GM12865 (cell line): ENCODE results near the gene RASGRP1.
"Not testable (repeated sequence)": the region's sequence is repeated elsewhere in the genome, so short reads cannot be mapped to it uniquely, and the experiment has no call there.

Experiments used
- DNase-seq: peaks from one replicate; pipeline ENCODE4 v3.0.0; 2010; ENCODE audit warnings: low read depth
- H3K4me3 ChIP-seq: 2 replicates; pipeline ENCODE4 v1.5.1; 2011; ENCODE audit warnings: mild to moderate bottlenecking, low read depth, low read length, control low read depth
- TF ChIP-seq, protein P1 (sequence below): IDR thresholded peaks from 2 replicates; pipeline ENCODE4 v1.5.1; 2011; ENCODE audit warnings: low read length, control low read depth, low read depth, inconsistent platforms; ENCODE audit not compliant: insufficient read depth; ENCODE audit errors: missing control alignments

RASGRP1 gene

DNA sequence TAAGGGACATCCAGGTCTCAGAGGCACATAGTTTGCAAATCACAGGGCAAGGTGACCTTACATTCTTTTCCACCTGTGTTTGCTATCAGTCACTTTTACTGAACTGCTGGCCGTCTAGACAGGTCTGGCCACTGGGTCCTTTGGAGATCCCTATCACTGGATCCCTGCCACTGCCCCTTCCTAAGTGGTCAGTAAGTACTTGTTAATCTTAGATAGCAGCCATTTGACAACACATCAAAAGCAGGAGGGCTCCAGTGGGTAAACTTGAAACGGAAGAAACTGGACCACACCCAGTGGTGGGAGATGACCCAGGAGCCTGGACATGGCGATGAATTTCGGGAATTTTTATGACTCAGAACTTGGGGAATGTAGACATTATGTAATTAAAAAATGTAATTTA, 28.9 kb upstream of the RASGRP1 start:
- no peak overlapping the region for H3K4me3 ChIP-seq
- no peak for DNase-seq
- TF ChIP-seq, protein P1, sequence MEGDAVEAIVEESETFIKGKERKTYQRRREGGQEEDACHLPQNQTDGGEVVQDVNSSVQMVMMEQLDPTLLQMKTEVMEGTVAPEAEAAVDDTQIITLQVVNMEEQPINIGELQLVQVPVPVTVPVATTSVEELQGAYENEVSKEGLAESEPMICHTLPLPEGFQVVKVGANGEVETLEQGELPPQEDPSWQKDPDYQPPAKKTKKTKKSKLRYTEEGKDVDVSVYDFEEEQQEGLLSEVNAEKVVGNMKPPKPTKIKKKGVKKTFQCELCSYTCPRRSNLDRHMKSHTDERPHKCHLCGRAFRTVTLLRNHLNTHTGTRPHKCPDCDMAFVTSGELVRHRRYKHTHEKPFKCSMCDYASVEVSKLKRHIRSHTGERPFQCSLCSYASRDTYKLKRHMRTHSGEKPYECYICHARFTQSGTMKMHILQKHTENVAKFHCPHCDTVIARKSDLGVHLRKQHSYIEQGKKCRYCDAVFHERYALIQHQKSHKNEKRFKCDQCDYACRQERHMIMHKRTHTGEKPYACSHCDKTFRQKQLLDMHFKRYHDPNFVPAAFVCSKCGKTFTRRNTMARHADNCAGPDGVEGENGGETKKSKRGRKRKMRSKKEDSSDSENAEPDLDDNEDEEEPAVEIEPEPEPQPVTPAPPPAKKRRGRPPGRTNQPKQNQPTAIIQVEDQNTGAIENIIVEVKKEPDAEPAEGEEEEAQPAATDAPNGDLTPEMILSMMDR: no peak

DNA sequence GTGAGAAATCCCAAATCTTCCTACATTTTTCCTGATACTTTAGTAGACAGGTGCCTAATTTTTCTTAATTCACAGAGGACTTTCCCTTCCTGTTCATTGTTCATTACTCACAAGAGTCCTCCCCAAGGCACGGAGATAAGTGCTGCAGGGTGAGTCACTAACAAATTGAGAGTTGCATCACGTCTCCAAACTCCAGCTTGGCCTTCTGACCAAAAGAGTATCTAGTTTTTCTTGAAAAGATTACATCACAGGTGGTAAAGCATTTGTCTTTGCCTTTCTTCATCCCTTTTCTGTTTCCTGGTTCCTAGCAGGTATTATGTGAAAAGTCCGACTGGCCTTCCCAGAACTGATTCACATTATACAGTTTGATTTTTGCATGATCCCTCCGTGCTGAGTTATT, 24.9 kb upstream of the RASGRP1 start:
- TF ChIP-seq, protein P1: no peak
- H3K4me3 ChIP-seq: no peak overlapping the region
- DNase-seq: no peak

DNA sequence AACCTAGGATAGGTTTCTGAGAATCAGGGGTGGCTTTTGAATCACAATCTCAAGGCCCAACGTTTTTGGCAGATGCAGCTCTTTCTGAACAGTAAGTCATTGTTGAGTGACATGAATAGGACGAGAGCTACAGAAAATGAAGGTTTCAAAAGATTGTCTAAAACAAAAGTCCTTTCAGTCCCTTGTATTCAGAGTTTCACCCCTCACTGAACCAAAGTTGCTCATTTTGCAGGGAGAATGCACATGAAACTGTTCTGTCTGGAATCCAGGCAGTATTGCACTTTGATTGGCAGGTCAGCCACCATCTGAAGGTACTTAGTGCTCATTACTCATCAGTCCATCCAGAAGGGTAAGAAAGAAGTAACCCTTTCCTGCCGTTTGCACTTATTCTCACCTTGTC, 24.1 kb upstream of the RASGRP1 start:
- TF ChIP-seq, protein P1: no peak
- no peak overlapping the region for H3K4me3 ChIP-seq
- DNase-seq: no peak

DNA sequence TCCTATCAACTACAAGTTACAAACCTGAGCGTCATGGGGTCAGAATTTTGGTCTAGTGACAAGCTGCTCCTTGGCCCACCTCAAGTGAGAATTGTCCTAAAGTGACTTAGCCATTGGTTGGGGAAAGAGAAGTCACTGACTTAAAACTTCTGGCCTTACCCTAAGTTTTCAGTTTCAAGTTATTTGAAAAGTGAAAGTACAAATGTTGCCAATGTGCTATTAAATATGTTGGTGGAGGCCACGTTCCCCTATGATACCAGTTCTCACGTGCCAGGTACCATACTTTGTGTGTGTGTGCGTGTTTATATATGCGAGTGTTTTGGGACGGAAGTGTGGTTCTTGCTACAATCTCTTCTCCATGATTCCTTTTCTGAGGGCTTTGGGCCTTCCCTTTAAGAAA, 22.6 kb upstream of the RASGRP1 start:
- TF ChIP-seq, protein P1: no peak
- H3K4me3 ChIP-seq: no peak overlapping the region
- DNase-seq: peak; percentile 55

DNA sequence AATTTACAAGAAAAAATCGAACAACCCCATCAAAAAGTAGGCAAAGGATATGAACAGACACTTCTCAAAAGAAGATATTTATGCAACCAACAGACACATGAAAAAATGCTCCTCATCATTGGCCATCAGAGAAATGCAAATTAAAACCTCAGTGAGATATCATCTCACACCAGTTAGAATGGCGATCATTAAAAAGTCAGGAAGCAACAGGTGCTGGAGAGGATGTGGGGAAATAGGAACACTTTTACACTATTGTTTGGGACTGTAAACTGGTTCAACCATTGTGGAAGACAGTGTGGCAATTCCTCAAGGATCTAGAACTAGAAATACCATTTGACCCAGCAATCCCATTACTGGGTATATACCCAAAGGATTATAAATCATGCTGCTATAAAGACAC, 21.4 kb upstream of the RASGRP1 start:
- DNase-seq, H3K4me3 ChIP-seq: not testable (repeated sequence)

DNA sequence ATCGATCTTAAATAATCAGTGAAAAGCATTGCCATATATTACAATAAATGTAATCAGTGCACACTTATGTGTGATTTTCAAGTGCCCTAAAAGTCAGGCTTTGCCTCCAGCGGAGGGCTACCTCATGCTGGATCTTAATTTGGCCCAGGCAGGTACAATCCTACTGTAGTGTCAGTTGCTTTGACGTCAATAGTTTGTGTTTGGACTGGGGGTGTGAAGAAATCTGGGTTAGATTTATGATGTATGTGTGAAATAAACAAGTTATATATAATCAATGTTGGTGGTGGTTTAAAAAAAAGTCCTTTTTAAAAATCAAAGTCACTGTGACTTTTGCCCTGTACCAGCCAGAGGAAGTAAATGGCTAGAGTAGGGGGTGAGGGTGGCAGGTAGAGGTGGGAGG, 14.0 kb upstream of the RASGRP1 start:
- no peak for DNase-seq
- TF ChIP-seq, protein P1: no peak
- no peak overlapping the region for H3K4me3 ChIP-seq

DNA sequence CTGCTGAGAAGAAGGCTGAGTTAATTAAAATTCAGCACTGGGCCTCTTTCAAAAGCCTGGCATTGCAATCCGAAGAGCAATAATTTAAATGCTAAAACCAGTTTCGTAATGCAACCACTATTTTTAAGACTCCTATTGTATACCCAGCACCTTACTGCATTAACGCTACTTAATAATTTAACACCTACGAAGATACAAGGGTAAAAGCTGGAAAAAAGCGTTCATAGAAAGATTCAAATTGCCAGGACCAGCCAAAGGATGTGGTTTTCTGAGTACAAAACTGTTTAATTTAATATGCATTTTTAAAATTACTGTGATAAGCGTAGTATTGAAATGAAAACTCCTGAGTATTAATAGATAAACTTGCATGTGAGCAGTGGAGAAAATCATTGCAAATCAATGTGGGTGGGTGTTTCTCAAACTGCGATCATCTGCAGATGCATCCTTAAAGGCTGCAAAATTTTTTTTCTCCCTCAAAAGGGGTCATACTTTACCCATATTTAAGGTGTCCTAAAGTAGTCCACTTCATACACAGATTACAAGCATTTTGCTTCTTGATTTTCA, 12.9 kb upstream of the RASGRP1 start:
- TF ChIP-seq, protein P1: no peak
- no peak for DNase-seq
- no peak overlapping the region for H3K4me3 ChIP-seq
